Activated CD8-positive, alpha-beta memory T cell treated with anti-CD3 and anti-CD28 coated beads for 1 hour (primary cell): ENCODE measurements around the gene RABGAP1.

Source experiments
- DNase-seq, 2 donors: peaks; one replicate each; pipeline ENCODE4 v3.0.0-alpha.2; 2020; ENCODE audit warnings: low read depth in 1 of 2; ENCODE audit errors: extremely low read depth in 1 of 2

The RABGAP1 gene

DNA sequence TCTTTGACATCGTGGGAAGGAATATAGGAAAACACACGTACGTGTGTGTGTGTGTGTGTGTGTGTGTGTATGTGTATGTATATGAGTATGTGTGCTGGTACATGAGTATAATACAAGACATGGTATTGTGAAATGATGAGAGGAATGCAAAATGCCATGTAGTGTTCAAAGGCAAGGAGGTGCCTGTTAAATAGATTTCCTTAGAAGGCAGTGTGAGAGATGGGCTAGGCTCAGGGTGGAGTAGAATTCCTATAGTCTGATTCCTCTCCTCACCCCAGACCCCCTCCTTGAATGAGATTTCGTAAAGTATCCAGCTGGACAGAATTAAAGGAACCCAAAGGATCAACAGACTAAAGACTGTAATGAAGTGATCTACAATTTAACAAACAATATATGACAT lies 103.8 kb downstream of the RABGAP1 start:
- DNase-seq, result no peak

DNA sequence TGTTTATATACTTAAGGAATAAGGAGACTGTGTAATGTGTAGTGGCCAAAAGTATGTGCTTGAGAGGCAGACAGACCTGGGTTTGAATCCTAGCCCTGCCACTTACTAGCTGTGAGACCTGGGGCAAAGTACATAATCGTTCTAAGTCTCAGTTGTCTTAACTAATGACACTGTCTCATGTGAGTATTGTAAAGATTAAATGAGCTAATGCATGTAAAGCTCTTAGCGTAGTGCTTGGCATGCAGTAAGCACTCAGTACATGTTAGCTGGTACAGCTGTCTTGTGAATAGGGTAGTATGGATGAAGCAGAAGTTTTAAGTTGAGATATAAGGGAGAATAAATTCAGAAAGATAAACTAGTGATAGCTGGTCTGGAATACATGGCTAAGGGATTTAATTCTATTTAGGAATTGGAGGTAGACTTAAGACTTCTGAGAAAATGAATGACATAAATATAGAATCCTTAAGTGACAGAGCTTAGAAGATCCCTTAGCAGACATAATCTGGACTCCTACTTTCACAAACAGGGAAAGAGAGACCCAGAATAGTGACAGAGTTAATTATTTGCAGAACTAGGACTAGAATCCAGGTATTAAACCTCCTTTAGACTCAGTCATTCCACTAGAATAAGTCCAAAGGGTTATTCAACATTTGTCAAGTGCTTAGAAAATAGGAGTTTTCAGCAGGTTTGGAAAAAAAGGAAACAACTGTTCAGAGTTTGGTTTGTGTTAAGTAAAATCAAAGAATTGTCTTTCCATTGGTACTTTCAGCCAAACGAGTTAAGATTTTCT lies 105.8 kb downstream of the RABGAP1 start:
- no peak for DNase-seq

DNA sequence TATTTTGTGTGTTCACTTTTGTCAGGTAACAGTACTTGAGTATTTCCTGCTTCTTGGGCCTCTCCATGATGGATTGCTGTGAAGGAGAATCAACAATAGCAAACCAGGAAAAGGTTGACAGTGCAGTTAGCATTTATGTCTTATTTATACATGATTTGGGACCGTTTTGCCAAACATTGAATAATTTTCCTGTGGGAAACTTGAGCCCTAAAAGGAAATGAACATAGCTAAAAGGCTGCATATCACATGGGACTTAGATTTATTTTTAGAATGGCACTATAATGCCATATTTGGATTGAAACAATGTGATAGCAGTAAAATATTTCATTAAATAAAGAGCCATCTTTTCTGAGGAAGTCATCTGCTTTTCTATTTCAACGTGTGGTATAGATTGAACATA lies 107.9 kb downstream of the RABGAP1 start:
- DNase-seq, result no peak

DNA sequence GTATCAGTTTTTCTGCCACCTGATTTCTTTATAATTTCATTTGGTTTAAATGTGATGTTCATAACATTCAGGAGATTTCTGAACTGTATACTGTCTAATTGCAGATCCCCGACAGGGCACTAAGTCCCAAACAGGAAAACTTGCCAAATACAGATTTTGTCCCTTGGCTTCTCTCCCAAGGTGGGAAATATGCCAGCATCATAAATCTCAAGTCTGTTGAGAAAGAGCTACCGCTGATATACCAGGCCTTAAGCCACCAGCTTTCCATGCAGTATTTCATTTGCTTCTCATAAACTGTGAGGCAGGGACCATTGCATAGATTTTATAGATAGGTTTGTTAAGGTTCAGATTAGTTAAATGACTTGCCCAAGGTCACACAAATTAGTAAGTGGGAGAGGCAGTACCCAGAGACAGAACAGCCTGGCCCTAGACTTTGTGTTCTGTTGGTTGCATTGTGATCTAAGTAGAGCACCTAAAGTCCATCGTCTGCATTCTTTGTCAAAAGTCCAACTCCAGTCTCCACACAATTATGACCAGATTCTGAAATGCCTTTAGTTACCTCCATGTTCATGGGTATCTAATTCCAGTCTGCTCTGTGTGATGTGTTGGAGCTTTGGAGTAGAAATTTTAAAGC lies 108.9 kb downstream of the RABGAP1 start:
- no peak for DNase-seq

DNA sequence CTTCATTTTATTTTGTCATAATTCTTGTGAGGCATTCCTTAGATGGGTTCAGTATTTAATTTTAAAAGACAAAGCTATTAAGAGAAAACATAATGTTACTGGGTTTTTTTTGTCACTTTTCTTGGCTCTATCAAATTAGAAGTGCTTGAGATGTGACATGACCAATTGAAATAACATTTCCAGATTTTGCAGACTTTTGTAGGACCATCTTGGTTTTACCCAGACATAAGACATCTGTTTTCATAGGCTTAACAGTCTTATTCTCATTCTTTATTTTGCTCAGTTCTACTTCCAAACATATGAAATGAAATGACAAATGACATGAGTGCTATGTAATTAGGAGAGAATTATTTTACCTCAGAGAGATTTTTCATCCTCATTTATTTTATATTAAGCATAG lies 112.2 kb downstream of the RABGAP1 start:
- DNase-seq, result no peak

DNA sequence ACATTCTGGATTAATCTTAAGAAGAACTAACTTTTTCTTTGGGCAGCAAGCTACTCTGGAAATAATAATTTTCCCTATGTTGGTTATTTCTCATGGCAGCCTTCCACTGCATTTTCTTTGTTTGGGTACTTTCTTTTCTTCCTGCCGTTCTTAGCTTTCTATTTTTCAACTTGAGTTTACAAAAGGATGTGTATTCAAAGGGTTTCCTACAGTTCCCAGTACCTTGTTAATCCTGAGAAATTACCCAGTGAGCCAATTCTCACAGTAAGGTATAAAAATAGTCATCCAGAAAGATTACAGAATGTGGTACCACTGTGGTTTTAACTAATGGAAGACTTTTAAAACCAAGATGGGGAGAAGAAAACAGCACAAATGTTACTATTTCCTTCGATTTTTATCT lies 112.9 kb downstream of the RABGAP1 start:
- no peak for DNase-seq

DNA sequence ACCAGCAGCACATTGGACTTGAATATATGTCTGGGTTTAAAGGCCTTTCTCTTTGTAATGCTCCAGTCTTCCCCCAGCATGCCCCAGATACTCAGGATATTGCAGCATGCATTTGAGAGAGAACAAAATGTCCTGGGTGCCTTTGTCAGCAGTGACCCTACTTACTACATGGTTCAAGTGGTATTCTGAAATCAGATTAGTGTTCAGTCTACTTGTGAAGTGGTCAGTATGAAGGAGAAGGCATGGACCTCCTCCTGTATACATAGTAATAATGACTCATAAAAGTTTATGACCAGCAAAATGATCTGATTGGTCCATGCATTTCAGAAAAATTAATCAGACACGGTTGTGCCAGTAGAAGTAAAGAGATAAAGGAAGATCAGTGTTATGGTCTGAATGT lies 118.0 kb downstream of the RABGAP1 start:
- no peak for DNase-seq

DNA sequence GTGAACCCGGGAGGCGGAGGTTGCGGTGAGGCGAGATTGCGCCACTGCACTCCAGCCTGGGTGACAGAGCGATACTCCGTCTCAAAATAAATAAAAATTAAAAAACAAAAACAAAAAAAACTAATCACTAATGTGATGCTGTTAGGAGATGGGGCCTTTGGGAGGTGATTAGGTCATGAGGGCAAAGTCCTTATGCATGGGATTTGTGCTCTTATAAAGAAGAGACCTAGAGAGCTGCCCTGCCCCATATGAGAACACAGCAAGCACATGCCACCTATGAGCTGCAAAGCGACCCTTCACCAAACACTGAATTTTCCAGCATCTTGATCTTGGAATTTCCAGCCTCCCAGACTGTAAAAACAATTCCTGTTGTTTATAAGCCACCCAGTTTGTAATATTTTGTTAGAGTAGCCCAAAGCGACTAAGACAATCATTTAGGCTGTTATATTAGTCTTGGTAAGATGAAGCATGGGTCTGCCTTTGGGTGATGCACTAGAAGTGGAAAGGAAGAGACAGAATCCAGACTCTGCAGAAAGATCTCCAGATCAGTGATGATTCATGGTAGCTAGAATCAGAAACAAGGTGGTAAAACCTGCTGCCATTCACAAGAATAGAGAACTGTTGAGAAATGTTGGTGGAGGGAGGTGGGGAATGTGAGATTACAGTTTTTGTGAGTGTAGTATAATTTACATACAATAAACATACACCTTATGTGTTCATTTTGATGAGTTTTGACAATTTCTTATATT lies 118.8 kb downstream of the RABGAP1 start:
- no peak for DNase-seq

DNA sequence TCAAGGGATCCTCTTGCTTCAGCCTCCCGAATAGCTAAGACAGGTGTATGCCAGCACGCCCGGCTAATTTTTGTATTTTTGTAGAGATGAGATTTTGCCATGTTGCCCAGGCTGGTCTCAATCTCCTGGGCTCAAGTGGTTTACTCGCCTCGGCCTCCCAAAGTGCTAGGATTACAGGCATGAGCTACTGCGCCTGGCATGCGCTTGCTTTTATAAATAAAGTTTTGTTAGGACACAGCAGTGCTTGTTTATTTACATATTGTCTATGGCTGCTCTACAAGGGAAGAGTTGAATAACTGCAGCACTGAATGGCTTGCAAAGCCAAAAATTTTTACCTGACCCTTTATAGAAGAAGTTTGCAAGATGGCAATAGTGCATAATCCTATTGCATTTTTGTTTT lies 120.4 kb downstream of the RABGAP1 start:
- no peak for DNase-seq

DNA sequence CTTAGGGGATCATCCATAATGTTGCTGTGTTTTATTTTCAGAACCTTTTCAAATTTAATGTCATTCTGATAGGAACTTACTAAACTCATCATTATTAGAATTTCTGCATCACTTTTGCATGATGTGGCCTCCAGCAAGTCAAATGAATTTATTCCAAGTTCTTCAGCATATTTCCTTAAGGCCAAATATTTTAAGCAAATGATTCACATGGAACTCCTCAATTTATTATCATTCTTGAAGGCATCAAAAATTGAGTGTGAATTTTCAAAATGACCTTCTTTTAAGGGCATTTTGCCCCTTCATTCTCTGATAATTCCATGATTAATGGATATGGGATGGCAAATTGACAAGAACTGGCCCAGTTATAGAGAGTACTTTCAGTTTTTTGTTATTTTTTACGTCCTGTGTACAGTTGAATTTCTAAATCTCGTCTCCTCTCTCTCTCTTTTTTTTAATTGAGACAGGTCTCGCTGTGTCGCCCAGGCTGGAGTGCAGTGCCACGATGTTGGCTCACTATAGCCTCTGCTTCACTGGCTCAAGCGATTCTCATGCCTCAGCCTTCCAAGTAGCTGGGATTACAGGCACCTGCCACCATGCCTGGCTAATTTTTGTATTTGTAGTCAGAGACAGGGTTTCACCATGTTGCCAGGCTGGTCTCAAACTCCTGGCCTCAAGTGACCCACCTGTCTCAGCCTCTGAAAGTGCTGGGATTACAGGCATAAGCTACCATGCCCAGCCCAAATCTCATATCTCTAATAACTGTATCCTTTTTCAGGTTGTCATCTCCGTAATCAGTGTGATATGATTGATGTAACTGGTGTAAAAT lies 121.7 kb downstream of the RABGAP1 start:
- no peak for DNase-seq

DNA sequence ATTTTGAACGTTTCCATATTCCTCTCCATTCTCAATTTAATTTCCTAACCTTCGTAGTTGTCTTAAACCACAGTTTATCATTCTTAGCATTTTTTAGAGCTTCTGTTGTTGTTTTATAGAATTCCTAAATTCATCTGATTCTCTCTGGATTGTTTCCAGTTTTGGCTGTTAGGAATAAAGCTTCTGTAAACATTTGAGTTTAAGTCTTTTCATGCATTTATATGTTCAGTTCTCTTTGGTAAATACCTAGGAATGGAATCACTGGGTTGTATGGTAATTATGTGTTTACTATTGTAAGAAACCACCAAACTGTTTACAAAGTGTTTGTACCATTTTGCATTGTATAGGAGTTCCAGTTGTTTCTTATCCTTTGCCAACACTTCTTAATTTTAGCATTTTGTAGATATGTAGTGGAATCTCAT lies 122.4 kb downstream of the RABGAP1 start:
- DNase-seq, result no peak

DNA sequence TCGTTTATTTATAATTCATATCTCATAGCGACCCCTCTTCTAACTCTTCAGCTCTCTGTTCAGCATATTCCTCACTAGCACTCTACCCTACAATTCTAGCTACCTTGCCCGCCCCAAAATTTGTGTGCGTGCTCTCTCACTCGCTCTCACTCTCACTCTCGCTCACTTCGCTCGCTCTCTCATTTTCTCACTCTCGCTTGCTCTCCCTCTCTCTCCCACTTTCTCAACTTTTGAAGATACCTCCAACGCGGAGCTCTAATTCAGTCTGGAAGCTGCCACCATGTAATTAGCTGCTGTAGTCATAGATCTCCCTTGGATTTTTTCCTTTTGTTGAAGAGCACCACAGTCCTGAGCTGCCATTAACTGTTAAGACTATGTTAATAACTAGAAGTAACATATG lies 123.1 kb downstream of the RABGAP1 start:
- no peak for DNase-seq

DNA sequence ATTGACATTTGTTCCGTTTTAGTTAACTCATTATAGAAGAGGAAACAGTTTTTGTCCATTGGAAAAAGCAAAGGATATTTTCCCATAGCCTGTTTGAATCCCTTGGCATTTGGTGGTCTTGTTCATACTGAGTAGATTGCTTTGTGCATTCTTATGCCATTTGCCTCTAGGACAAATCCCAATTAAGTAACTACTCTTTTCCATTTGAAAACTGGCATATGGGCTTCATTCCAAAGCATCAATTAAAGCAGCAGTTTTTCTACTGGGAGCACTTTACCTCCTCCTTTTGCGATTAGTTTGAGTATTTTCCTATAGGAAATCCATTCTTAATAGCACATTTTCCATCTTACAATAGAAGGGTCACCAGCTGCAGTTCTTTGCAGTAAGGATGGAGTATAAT lies 123.9 kb downstream of the RABGAP1 start:
- DNase-seq, result no peak

DNA sequence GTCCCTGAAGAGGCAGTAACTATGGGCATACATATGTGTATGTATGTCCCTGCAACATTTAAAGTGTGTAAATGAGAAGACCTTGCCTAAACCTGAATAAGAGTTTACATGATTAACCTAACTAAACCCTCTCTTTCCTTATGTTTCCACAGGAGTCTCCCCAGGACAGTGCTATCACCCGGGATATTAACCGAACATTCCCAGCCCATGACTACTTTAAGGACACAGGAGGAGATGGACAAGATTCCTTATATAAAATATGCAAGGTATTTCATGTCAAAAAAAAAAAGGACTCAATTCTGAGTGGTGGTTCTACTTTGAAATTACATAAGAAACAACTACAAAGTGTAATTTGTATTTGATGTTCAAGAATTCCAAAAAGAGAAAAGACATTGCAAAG lies 124.4 kb downstream of the RABGAP1 start:
- no peak for DNase-seq

DNA sequence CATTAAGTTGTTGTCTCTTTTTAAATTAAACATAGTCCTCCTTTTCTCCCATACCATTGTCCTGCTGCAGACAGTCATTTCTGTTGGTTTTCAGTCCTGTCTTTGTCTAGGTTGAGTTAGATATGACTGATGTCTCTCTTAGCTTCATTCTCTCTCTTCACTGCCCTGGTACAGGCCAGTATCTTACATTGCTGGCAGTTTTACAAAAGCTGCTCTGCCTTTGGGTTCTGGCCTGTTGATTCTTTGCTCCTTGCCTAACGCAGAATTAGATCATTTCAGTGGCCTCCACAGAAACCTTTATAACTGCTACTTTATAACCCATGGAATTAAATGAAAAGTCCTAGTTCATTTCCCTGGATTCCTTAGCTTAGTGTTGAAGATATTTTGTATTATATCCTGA lies 126.3 kb downstream of the RABGAP1 start:
- DNase-seq, result no peak

DNA sequence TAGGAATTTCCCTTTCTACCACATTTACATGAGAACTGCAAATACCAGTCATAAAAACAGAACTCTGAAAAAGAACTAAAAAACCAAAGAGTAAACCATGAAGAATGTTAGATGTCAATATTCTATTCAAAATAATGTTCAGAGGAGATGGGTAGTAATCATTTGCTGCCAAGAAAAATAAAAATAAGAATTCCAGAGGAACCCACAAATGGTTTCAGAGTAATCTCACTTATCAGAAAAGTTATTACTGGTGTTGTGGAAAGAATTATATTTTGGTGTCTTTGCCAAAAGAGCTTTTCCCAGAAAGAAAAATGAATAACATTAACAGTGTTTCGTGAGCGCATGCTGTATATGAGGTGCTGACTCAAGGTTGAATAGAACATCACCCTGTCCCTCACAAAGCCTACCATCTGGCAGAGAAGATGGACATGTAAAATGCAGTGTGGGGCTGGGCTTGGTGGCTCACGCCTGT lies 128.2 kb downstream of the RABGAP1 start:
- DNase-seq, result no peak

DNA sequence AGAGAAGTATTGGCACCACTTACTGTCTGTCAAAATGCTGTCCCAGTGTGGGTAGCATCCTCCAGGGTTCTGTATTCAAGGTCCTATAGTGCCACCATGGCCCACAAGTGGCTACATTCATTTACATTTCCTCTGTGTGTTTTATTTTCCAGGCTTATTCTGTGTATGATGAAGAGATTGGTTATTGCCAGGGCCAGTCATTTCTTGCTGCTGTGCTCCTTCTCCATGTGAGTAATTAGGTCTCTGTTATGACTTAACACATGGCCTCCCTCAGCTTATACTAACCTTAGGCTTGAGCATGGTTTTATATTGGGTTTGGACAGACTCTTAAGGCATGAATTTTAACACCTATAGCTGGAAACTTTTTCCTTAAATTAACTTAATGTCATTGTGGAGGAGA lies 129.4 kb downstream of the RABGAP1 start:
- no peak for DNase-seq

DNA sequence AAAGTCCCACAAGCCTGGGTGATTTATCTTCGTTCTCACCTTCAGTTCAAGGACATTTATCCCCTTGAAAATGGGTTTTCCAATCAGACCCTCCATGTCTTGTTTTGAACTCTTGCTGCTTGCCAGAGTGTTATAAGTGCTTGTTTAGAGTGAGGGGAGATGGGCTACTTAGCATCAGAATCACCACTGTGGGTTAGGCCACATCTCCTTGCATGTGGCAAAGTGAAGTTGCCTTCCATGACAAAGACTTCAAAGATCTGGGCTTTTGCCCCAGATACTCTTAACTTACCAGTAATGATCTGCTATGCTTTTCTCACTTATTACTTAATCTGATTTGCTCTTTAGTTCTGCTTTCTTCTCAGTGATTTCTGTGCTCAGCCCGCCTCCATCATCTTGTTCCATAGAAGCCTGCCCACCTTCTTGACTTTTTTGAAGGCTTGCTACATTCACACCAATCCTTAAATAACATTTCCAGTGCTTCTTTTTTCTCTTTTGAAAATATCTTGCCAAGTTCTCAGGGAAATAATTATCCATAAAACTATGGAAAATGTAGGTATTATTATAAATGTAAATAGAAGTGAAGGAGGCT lies 131.7 kb downstream of the RABGAP1 start:
- DNase-seq, result no peak

DNA sequence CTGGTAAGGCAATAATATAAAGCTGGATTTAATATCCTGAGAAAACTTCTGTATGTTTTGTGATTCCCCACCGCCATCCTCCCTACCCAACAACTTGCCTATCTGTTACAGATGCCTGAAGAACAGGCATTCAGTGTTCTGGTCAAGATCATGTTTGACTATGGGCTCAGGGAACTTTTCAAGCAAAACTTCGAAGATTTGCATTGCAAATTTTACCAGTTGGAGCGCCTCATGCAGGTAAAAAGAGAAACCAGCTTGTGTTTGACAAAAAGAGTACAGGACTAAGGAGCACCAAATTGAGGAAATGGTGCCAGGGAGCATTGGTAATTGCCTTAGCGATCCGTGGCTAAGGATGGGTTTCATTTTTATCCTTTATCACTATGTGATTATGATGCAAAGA lies 132.6 kb downstream of the RABGAP1 start:
- DNase-seq, result no peak

DNA sequence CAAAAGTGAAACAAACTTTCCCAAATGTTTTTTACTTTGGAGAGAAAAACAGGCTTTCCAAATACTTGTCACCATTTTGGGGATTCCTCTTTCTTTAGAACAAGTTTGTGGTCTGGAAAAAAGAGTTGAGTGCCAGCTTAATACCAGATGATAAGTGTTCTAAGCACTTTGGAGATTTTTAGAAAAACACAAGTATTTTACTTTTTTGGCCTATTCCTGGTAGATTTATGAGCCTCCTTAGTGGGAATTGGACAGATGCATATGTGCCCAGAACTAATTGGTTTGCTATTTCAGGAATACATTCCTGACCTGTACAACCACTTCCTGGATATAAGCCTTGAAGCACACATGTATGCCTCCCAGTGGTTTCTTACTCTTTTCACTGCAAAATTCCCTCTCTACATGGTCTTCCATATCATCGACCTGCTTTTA lies 133.2 kb downstream of the RABGAP1 start:
- no peak for DNase-seq

DNA sequence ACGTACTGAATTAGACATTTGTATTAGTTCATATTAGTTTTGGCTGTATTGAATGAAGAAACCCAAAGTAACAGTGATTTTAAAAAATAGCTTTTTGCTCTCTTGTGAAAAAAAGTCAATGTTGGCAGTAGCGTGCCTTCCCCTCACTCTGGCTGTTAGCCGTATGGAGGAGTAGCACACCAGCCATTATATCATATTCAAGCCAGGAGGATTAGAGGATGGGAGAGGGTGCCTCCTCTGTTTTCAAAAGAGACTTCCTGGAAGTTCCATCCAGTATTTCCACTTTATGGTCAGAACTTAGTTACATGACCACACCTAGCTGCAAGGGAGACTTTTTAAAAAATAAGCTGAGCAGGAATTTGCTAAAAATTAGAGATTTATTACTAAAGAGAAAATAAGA lies 133.8 kb downstream of the RABGAP1 start:
- no peak for DNase-seq
